Brain microvascular endothelial cell (primary cell): Measurements from ENCODE around the gene PLCB1.

Experiments
- DNase-seq: peaks from one replicate; pipeline ENCODE4 v3.0.0-alpha.2; 2020
- H3K27ac ChIP-seq: fragments of 250-450 bp; sonication (Bioruptor Pico); 2 replicates; pipeline ENCODE4 v1.5.1; 2020; ENCODE audit warnings: mild to moderate bottlenecking, moderate library complexity
- H3K27me3 ChIP-seq: fragments of 250-450 bp; sonication (Bioruptor Pico); replicated peaks from 2 replicates; pipeline ENCODE4 v1.5.1; 2020; ENCODE audit warnings: mild to moderate bottlenecking
- H3K36me3 ChIP-seq: fragments of 250-450 bp; sonication (Bioruptor Pico); replicated peaks from 2 replicates; pipeline ENCODE4 v1.5.1; 2020; ENCODE audit warnings: mild to moderate bottlenecking
- H3K4me3 ChIP-seq: 2 replicates; pipeline ENCODE4 v1.5.1; 2011; ENCODE audit warnings: low read depth, mild to moderate bottlenecking, control low read depth, low read length, moderate library complexity
- CTCF ChIP-seq: IDR thresholded peaks from 2 replicates; pipeline ENCODE4 v1.5.1; 2011; ENCODE audit warnings: low read depth, mild to moderate bottlenecking, moderate library complexity, low read length, control low read depth, inconsistent platforms; ENCODE audit errors: missing control alignments
- in situ Hi-C: cut with HindIII; loops from 2 replicates; pipeline ENCODE4 v1.10.0; 2017; ENCODE audit warnings: low sequenced_read_pairs, low pct_ligation_motif_present

PLCB1 gene

DNA sequence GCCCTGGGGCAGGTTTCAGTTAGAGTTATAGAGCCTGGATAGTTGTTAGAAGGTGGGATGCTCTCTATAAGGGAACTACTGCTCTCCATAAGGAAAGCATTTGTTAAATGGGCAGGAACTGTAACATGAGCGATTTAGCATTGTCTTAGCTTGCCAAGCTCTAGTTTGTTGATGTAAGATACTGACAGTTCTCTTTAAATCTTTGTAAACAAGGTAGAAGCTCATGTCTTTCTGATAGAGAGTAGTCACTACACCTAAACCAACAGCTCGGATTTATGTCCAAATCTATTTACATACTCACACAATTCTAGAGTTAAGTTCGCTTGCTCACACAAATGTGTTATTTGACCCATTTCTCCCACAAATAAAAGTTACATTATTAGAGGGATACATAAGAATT lies 87.3 kb downstream of the PLCB1 start:
- no peak for DNase-seq
- TF ChIP-seq CTCF, result no peak
- H3K27ac ChIP-seq, result peak overlapping the region; percentile 23
- H3K27me3 ChIP-seq, result no peaks in the 10 kb centered on the region
- in situ Hi-C loops, result no loop called here
- H3K4me3 ChIP-seq, result no peak overlapping the region
- H3K36me3 ChIP-seq, result no peaks in the 10 kb centered on the region

DNA sequence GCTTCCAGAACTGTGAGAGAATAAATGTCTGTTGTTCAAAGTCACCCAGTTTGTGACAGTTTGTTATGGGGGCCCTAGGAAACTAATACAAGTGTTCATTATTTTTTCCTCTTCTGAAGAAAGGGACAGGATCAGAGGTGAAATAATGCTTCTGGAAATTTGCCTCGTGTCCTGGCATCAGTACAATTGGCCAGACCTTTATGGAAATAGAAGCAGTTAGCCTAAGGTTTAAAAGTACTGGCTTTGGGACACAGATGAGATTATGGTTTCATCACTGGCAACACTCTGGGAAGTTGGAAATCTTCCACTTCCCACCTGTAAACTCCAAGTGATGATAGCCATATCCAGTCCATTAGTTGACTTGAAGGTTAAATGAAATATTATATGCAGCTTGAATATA lies 88.7 kb downstream of the PLCB1 start:
- H3K27ac ChIP-seq, result no peak overlapping the region
- in situ Hi-C loops, result no loop called here
- H3K36me3 ChIP-seq, result no peaks in the 10 kb centered on the region
- no peak for TF ChIP-seq CTCF
- no peaks in the 10 kb centered on the region for H3K27me3 ChIP-seq
- DNase-seq, result no peak
- H3K4me3 ChIP-seq, result no peak overlapping the region

GRCh38 chr20:8221887-8222419 lies 89.9 kb downstream of the PLCB1 start:
- Histone ChIP-seq H3K4me3 (no peak overlapping the region), H3K36me3 (no peaks in the 10 kb centered on the region), H3K27me3 (no peaks in the 10 kb centered on the region), H3K27ac (peak overlapping the region; percentile 94)
- TF ChIP-seq CTCF, result no peak
- in situ Hi-C loops, result no loop called here
- no peak for DNase-seq

DNA sequence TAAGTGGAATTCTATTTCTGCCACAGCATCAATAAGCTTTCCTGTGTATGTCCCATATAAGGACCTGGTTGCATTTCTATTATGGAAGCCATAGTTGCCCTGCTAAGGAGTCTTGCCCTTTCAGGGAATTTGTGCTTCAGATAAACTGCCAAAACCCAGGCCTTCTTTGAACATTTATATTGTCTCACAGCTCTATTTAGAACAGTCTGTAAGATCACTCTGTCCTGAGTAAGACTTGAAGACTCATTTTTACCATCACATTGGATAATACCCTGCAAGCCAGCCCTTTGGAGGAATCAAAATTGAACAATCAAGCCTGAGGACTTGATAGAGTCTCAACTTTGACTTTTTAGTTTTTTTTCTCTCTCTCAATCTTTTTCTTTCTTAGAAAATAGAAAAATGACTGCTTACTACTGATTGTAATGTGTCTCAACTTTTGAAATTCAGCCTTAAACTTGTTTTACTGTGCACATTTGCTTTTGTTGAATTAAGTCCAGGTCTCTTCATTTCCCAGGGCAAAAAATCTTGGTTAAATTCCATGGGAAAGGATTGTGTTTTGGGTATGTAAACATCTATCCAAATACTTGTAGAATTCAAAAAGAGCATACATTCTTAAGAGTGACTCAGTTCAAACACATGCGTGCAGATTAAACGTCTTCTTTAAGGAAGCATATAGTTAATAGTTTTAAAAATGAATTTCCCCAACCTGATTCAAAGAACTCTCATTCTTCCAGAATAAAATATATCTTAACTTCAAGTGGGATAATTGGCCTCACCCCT lies 91.2 kb downstream of the PLCB1 start:
- Histone ChIP-seq H3K36me3 (no peaks in the 10 kb centered on the region), H3K27ac (peak overlapping the region; percentile 94), H3K27me3 (no peaks in the 10 kb centered on the region), H3K4me3 (no peak overlapping the region)
- in situ Hi-C loops, result no loop called here
- DNase-seq, result peak; percentile 56
- TF ChIP-seq CTCF, result no peak

DNA sequence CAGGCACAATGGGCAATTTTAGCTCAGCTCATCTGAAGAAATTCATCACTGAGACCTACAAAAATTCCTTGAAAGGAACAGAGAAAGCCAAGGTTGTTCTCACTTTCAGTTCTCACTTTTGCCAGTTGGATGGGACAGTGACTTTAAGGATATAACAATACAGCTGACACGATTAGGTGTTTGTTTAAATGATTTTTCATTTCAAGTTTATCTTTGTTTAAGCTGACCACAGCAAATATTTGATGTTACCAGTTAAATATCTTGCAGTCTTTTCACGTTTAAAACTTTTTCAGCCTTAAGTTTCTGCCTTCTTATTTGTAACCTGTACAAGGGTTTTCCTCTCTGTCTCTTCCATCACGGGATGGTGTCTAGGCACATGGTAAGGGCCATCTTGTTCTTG lies 93.6 kb downstream of the PLCB1 start:
- no peak for TF ChIP-seq CTCF
- in situ Hi-C loops, result no loop called here
- H3K27ac ChIP-seq, result no peak overlapping the region

GRCh38 chr20:8226106-8226505 lies 94.0 kb downstream of the PLCB1 start:
- DNase-seq, result no peak
- in situ Hi-C loops, result no loop called here
- TF ChIP-seq CTCF, result no peak

More for the DNA sequence above, 93.6 kb downstream of the PLCB1 start:
- Histone ChIP-seq H3K36me3 (no peaks in the 10 kb centered on the region), H3K27me3 (no peaks in the 10 kb centered on the region), H3K4me3 (no peak overlapping the region)
- DNase-seq, result no peak

More at GRCh38 chr20:8226106-8226505, 94.0 kb downstream of the PLCB1 start:
- Histone ChIP-seq H3K36me3 (no peaks in the 10 kb centered on the region), H3K27me3 (no peaks in the 10 kb centered on the region), H3K27ac (no peak overlapping the region), H3K4me3 (no peak overlapping the region)
